H1 (cell line): ENCODE measurements around the gene MCEMP1. TPM values are rescaled to one million over a fixed set of nuclear protein-coding genes. Genes with fewer than 3 reads are reported as not detected.

Experiments
- CBX5 ChIP-seq: fragments of 300-800, 300-1000 bp; sonication (generic); IDR thresholded peaks from 2 replicates; pipeline ENCODE4 v1.7.1; 2016; ENCODE audit warnings: antibody characterized with exemption, low read length, low read depth
- CTCF ChIP-seq, 3 experiments: IDR thresholded peaks; 1 replicate in 2 of 3; 2 replicates in 1 of 3; pipeline versions ENCODE4 v1.5.1 to v1.6.1; 2011; ENCODE audit warnings: low read length in 3 of 3, mild to moderate bottlenecking in 3 of 3, inconsistent platforms in 2 of 3, low read depth in 1 of 3, moderate library complexity in 1 of 3; ENCODE audit not compliant: insufficient read depth in 1 of 3; ENCODE audit errors: control extremely low read depth in 1 of 3
- GABPA ChIP-seq: IDR thresholded peaks from 2 replicates; pipeline ENCODE4 v1.6.1; 2011; ENCODE audit warnings: mild to moderate bottlenecking, low read length, moderate library complexity, borderline replicate concordance; ENCODE audit not compliant: insufficient read depth
- TBP ChIP-seq: IDR thresholded peaks from 2 replicates; pipeline ENCODE4 v1.6.1; 2011; ENCODE audit warnings: low read depth, low read length, improper control_type of control experiment
- polyA plus RNA-seq, 7 experiments: library from polyadenylated mRNA; depleted of rRNA in 3 of 7; stranded (reverse) in 5 of 7; unstranded in 2 of 7; fragments of >200 nt in 5 of 7; fragments of 200-250 nt in 2 of 7; gene quantifications; 1 replicate in 5 of 7; 2 replicates in 1 of 7; 4 replicates in 1 of 7; pipeline versions ENCODE4 v1.2.1 to v1.2.3, GENCODE V29; 2011 to 2013; ENCODE audit warnings: missing spikeins in 2 of 7, mixed read lengths in 2 of 7
- total RNA-seq: library from RNA; stranded (reverse); fragmentation: NEBNext Ultra II Directional; extraction: Animal tissue kit (Norgen Biotek cat#: 25700); gene quantifications from 2 replicates; pipeline ENCODE4 v1.2.1, GENCODE V29; 2021
- TF ChIP-seq, protein P1 (sequence below): IDR thresholded peaks from 2 replicates; pipeline ENCODE4 v1.6.1; 2012; ENCODE audit warnings: low read length, inconsistent platforms

Gene MCEMP1
- total and polyA plus RNA-seq, 2 of the 8 experiments (the other 6 are each of a cell fraction or from before 2014, with no cell fraction given): not detected

GRCh38 chr19:7720351-7720750, 43.5 kb downstream of the MCEMP1 start (continued):
- no peak for TF ChIP-seq GABPA
- TF ChIP-seq, protein P1, sequence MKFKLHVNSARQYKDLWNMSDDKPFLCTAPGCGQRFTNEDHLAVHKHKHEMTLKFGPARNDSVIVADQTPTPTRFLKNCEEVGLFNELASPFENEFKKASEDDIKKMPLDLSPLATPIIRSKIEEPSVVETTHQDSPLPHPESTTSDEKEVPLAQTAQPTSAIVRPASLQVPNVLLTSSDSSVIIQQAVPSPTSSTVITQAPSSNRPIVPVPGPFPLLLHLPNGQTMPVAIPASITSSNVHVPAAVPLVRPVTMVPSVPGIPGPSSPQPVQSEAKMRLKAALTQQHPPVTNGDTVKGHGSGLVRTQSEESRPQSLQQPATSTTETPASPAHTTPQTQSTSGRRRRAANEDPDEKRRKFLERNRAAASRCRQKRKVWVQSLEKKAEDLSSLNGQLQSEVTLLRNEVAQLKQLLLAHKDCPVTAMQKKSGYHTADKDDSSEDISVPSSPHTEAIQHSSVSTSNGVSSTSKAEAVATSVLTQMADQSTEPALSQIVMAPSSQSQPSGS: no peak
- TF ChIP-seq TBP: no peak
- TF ChIP-seq CBX5: no peak
- TF ChIP-seq CTCF (IDR thresholded peaks at IDR 0.05; ENCODE audit: control extremely low read depth in 1 of 3, insufficient read depth in 1 of 3, low read depth in 1 of 3, low read length in 3 of 3): no peak
